ENCODE measurements around the gene CBLB. TPM values are rescaled to one million over a fixed set of nuclear protein-coding genes. Genes with fewer than 3 reads are reported as not detected.

CBLB gene
- total and polyA plus RNA-seq, 9 of the 15 experiments (the other 6 are each of a cell fraction or from before 2014, with no cell fraction given): 1.8 to 8.1 (median 5.3) TPM

DNA sequence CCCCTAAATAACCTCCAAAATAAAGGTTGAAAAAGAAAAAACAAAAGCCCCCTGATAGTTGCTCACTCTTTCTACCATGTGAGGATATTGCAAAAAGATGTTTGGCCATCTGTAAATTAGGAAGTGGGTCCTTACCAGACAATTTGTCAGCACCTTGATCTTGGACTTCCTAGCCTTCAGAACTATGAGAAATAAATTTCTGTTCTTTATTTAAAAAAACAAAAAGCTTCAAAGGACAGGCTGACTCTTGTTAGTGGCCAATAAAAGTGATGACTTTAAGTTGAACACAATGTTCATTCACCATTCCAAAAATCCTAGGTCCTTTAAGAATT is 103.5 kb downstream of the CBLB start (continued):
- TF ChIP-seq PBX2 (CRISPR knock-in tag; IDR thresholded peaks at IDR 0.05; ENCODE audit: low read depth) (no peak), PBX2 (tag; conservative IDR thresholded peaks at IDR 0.05; ENCODE audit: low read depth) (no peak)

- H3K9me3 ChIP-seq (replicated peaks; ENCODE audit: control insufficient read depth, insufficient read depth, low read depth, low read length): no peaks in the 10 kb centered on the region
- H3K4me1 ChIP-seq (replicated peaks in 1 of 2; ENCODE audit: control insufficient read depth in 2 of 2, insufficient read depth in 2 of 2, low read length in 2 of 2): no peaks in the 10 kb centered on the region
- ChIA-PET POLR2A (no interaction called here), CTCF (ENCODE audit: low intra/inter-chr PET ratio) (no interaction called here)
- ATAC-seq (no peak), FAIRE-seq (no peak), DNase-seq (ENCODE audit: extremely low read depth in 1 of 4, low spot score in 3 of 4) (no peak)
- 30% methylated on average over 2 of the region's 2 CpGs for WGBS (ENCODE audit: insufficient coverage, low coverage, missing lambda C conversion rate)
- no peak overlapping the region for H3K27ac ChIP-seq (ENCODE audit: extremely low read depth, low read depth, low read length)
- H3K27me3 ChIP-seq (ENCODE audit: control insufficient read depth in 2 of 2, insufficient read depth in 2 of 2, low read length in 2 of 2): no peaks in the 10 kb centered on the region
- no peaks in the 10 kb centered on the region; the same call in 2 of the 3 replicates for H3K36me3 ChIP-seq (ENCODE audit: control insufficient read depth, insufficient read depth, low read length)
- no peak overlapping the region for H2AFZ ChIP-seq (ENCODE audit: low read depth, low read length)
- H3K9me1 ChIP-seq (ENCODE audit: control insufficient read depth, insufficient read depth, low read length): no peaks in the 10 kb centered on the region
- H3K4me2 ChIP-seq (ENCODE audit: insufficient read depth, low read length): no peak overlapping the region
- H3K79me2 ChIP-seq (ENCODE audit: control insufficient read depth, insufficient read depth, low read length): no peaks in the 10 kb centered on the region
- no peaks in the 10 kb centered on the region for H4K20me1 ChIP-seq (replicated peaks; ENCODE audit: control insufficient read depth, insufficient read depth, low read length)
- no peak overlapping the region for H3K4me3 ChIP-seq
- H3K9ac ChIP-seq (ENCODE audit: insufficient read depth in 1 of 2, low read depth in 2 of 2, low read length in 2 of 2): no peak overlapping the region
- intact Hi-C loops (cut with micrococcal nuclease) (no loop called here), in situ Hi-C loops (cut with MboI) (no loop called here)
- BruUV-seq (replicated peaks): no TSS peak
- TF ChIP-seq THAP7 (CRISPR knock-in tag; IDR thresholded peaks at IDR 0.05) (no peak), HDAC8 (tag; IDR thresholded peaks at IDR 0.05) (no peak), PTRF (tag; IDR thresholded peaks at IDR 0.05) (no peak), GATAD2B (IDR thresholded peaks at IDR 0.05; ENCODE audit: borderline replicate concordance) (no peak), E2F6 (IDR thresholded peaks at IDR 0.05; ENCODE audit: borderline replicate concordance in 1 of 2, extremely low read depth in 1 of 2, insufficient read depth in 1 of 2, insufficient read length in 1 of 2, low read depth in 1 of 2, low read length in 1 of 2, poor library complexity in 1 of 2, severe bottlenecking in 1 of 2) (no peak), U2AF2 (optimal IDR thresholded peaks at IDR 0.05; ENCODE audit: low read depth, low read length) (no peak), POLR2B (IDR thresholded peaks at IDR 0.05; ENCODE audit: low read depth, partially characterized antibody) (no peak), TBL1XR1 (IDR thresholded peaks at IDR 0.05; ENCODE audit: low read length in 2 of 2) (no peak)
- TF ChIP-seq, protein P1, sequence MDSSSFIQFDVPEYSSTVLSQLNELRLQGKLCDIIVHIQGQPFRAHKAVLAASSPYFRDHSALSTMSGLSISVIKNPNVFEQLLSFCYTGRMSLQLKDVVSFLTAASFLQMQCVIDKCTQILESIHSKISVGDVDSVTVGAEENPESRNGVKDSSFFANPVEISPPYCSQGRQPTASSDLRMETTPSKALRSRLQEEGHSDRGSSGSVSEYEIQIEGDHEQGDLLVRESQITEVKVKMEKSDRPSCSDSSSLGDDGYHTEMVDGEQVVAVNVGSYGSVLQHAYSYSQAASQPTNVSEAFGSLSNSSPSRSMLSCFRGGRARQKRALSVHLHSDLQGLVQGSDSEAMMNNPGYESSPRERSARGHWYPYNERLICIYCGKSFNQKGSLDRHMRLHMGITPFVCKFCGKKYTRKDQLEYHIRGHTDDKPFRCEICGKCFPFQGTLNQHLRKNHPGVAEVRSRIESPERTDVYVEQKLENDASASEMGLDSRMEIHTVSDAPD (CRISPR knock-in tag; IDR thresholded peaks at IDR 0.05): no peak
- TF ChIP-seq, protein P2, sequence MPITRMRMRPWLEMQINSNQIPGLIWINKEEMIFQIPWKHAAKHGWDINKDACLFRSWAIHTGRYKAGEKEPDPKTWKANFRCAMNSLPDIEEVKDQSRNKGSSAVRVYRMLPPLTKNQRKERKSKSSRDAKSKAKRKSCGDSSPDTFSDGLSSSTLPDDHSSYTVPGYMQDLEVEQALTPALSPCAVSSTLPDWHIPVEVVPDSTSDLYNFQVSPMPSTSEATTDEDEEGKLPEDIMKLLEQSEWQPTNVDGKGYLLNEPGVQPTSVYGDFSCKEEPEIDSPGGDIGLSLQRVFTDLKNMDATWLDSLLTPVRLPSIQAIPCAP (CRISPR knock-in tag; IDR thresholded peaks at IDR 0.05; ENCODE audit: borderline replicate concordance): no peak
Observed at GRCh38 chr3:105764378-105765307, 104.2 kb downstream of the CBLB start.

All from K562 (cell line).